CD14-positive monocyte (primary cell): Measurements from ENCODE around the gene MLXIP. TPM values are rescaled to one million over a fixed set of nuclear protein-coding genes. Genes with fewer than 3 reads are reported as not detected.

Source experiments
- DNase-seq, 3 donors: peaks; one replicate each; pipeline ENCODE4 v3.0.0-alpha.2; 2011 to 2022
- H2AFZ ChIP-seq: 2 replicates; pipeline ENCODE4 v1.6.0; 2012; ENCODE audit warnings: mild to moderate bottlenecking, low read depth, low read length, inconsistent platforms; ENCODE audit not compliant: insufficient read depth, poor library complexity, severe bottlenecking
- H3K27ac ChIP-seq, 2 donors: 1 replicate in 1 of 2; 2 replicates in 1 of 2; pipeline ENCODE4 v1.5.1; 2012 to 2013; ENCODE audit warnings: low read length in 2 of 2, control low read depth in 1 of 2, inconsistent platforms in 1 of 2, low read depth in 1 of 2, mild to moderate bottlenecking in 1 of 2
- H3K27me3 ChIP-seq, 2 donors: one replicate each; pipeline versions ENCODE4 v1.6.0 to v1.6.1; 2011 to 2013; ENCODE audit warnings: low read length in 2 of 2; ENCODE audit not compliant: control insufficient read depth in 2 of 2, insufficient read depth in 2 of 2
- H3K36me3 ChIP-seq, 2 donors: replicated peaks in 1 of 2; 1 replicate in 1 of 2; 2 replicates in 1 of 2; pipeline versions ENCODE4 v1.5.1 to v1.6.1; 2012 to 2013; ENCODE audit warnings: low read length in 2 of 2, control low read depth in 1 of 2, inconsistent platforms in 1 of 2, mild to moderate bottlenecking in 1 of 2; ENCODE audit not compliant: insufficient read depth in 2 of 2, control insufficient read depth in 1 of 2
- H3K4me1 ChIP-seq, 2 donors: 1 replicate in 1 of 2; 2 replicates in 1 of 2; pipeline versions ENCODE4 v1.5.1 to v1.6.1; 2012 to 2013; ENCODE audit warnings: low read length in 2 of 2, control low read depth in 1 of 2, inconsistent platforms in 1 of 2, mild to moderate bottlenecking in 1 of 2, moderate library complexity in 1 of 2; ENCODE audit not compliant: insufficient read depth in 2 of 2, control insufficient read depth in 1 of 2
- H3K4me2 ChIP-seq: replicated peaks from 2 replicates; pipeline ENCODE3; 2012; ENCODE audit warnings: low read length, moderate library complexity, mild to moderate bottlenecking; ENCODE audit not compliant: poor library complexity, severe bottlenecking; ENCODE audit errors: extremely low read depth
- H3K4me3 ChIP-seq, 3 experiments: fragments of 200-600 bp in 1 of 3; sonication (generic) in 1 of 3; replicated peaks in 1 of 3; 1 replicate in 2 of 3; 2 replicates in 1 of 3; pipeline ENCODE4 v1.5.1; 2011 to 2013; ENCODE audit warnings: low read length in 3 of 3, mild to moderate bottlenecking in 3 of 3, control low read depth in 2 of 3, low read depth in 2 of 3, inconsistent platforms in 1 of 3, moderate library complexity in 1 of 3
- H3K79me2 ChIP-seq: 2 replicates; pipeline ENCODE4 v1.6.0; 2012; ENCODE audit warnings: mild to moderate bottlenecking, control low read depth, inconsistent platforms, low read length, moderate library complexity; ENCODE audit not compliant: insufficient read depth
- H3K9ac ChIP-seq: 2 replicates; pipeline ENCODE4 v1.6.0; 2017; ENCODE audit warnings: low read length, mild to moderate bottlenecking; ENCODE audit not compliant: insufficient read depth, poor library complexity, severe bottlenecking
- H3K9me3 ChIP-seq, 2 donors: replicated peaks in 1 of 2; 1 replicate in 1 of 2; 2 replicates in 1 of 2; pipeline versions ENCODE4 v1.5.1 to v1.6.1; 2012 to 2013; ENCODE audit warnings: low read length in 2 of 2, control low read depth in 1 of 2; ENCODE audit not compliant: control insufficient read depth in 1 of 2, insufficient read depth in 1 of 2
- H4K20me1 ChIP-seq: 2 replicates; pipeline ENCODE4 v1.6.0; 2012; ENCODE audit warnings: mild to moderate bottlenecking, low read length, control low read depth, moderate library complexity; ENCODE audit not compliant: insufficient read depth
- H3K27ac Mint-ChIP-seq, 7 donors: one replicate each; pipeline ENCODE4 v1.8.0; 2020; ENCODE audit warnings: mild to moderate bottlenecking in 7 of 7, mixed read lengths in 7 of 7, moderate library complexity in 6 of 7, inconsistent platforms in 2 of 7
- H3K27me3 Mint-ChIP-seq, 3 donors: one replicate each; pipeline ENCODE4 v1.8.0; 2021 to 2022; ENCODE audit warnings: low read depth in 3 of 3, mild to moderate bottlenecking in 3 of 3, mixed read lengths in 3 of 3, moderate library complexity in 3 of 3, inconsistent platforms in 1 of 3
- H3K36me3 Mint-ChIP-seq, 2 donors: one replicate each; pipeline ENCODE4 v1.8.0; 2020; ENCODE audit warnings: mixed read lengths in 2 of 2, inconsistent platforms in 1 of 2, mild to moderate bottlenecking in 1 of 2
- H3K4me1 Mint-ChIP-seq: one replicate; pipeline ENCODE4 v1.8.0; 2020; ENCODE audit warnings: mild to moderate bottlenecking, mixed read lengths
- H3K4me3 Mint-ChIP-seq, 2 donors: one replicate each; pipeline ENCODE4 v1.8.0; 2020; ENCODE audit warnings: mild to moderate bottlenecking in 2 of 2, mixed read lengths in 2 of 2, moderate library complexity in 1 of 2
- H3K9me3 Mint-ChIP-seq, 7 donors: one replicate each; pipeline ENCODE4 v1.8.0; 2020 to 2022; ENCODE audit warnings: mixed read lengths in 7 of 7, mild to moderate bottlenecking in 6 of 7, moderate library complexity in 6 of 7, inconsistent platforms in 2 of 7
- WGBS: methylation state at CpG from one replicate; pipeline ENCODE4 v1.1.5; 2013; ENCODE audit warnings: missing lambda C conversion rate; ENCODE audit not compliant: insufficient coverage; 5-methylcytosine and 5-hydroxymethylcytosine counted together
- intact Hi-C, 2 donors: fragments of 100-400 bp; cut with micrococcal nuclease; formaldehyde crosslinking; loops; one replicate each; pipeline versions ENCODE4 v1.15.0 to v1.15.1; 2023
- polyA plus RNA-seq, 3 donors: library from polyadenylated mRNA; depleted of rRNA in 1 of 3; unstranded in 2 of 3; stranded (reverse) in 1 of 3; fragments of 300-500 nt in 2 of 3; fragments of >200 nt in 1 of 3; fragmentation: Illumina TruSeq in 2 of 3; gene quantifications; 1 replicate in 2 of 3; 2 replicates in 1 of 3; pipeline ENCODE4 v1.2.3, GENCODE V29; 2012 to 2021
- TF ChIP-seq, protein P1 (sequence below): fragments of 200-600 bp; IDR thresholded peaks from one replicate; pipeline ENCODE4 v1.8.0; 2022; ENCODE audit warnings: antibody characterized with exemption, mild to moderate bottlenecking

MLXIP gene
- polyA plus RNA-seq, 3 donors, result 4.5 to 44.8 (median 4.6) TPM

DNA sequence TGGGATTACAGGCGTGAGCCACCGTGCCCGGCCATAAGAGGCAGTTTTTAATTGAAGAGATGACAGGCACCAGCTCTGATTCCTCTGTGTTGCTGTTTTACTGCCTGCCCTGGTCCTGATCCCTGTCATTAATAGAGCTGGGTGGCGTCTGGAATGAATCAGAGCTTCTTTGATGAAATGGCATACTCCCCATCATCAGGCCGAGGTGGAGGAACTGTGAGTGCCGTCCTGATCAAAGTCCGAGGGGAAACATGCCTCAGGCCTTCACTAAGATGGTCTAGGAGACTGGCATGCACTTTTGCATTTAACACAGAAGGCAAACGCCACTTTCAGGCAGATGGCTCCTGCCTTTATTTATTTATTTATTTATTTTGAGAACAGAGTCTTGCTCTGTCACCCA, 61.4 kb downstream of the MLXIP start:
- Mint-ChIP-seq H3K4me3 (no peak overlapping the region), H3K27me3 (no peaks in the 10 kb centered on the region), H3K4me1 (no peaks in the 10 kb centered on the region), H3K9me3 (no peaks in the 10 kb centered on the region), H3K27ac (no peak overlapping the region), H3K36me3 (peaks cover 65 to 91% of the 10 kb centered on the region in 2 donors)
- no peak overlapping the region for H3K27ac ChIP-seq
- WGBS, result 100% methylated on average over 3 of the region's 8 CpGs
- no peak overlapping the region for H3K4me3 ChIP-seq
- H3K9ac ChIP-seq, result no peak overlapping the region
- H3K4me2 ChIP-seq, result no peak overlapping the region
- TF ChIP-seq, protein P1, sequence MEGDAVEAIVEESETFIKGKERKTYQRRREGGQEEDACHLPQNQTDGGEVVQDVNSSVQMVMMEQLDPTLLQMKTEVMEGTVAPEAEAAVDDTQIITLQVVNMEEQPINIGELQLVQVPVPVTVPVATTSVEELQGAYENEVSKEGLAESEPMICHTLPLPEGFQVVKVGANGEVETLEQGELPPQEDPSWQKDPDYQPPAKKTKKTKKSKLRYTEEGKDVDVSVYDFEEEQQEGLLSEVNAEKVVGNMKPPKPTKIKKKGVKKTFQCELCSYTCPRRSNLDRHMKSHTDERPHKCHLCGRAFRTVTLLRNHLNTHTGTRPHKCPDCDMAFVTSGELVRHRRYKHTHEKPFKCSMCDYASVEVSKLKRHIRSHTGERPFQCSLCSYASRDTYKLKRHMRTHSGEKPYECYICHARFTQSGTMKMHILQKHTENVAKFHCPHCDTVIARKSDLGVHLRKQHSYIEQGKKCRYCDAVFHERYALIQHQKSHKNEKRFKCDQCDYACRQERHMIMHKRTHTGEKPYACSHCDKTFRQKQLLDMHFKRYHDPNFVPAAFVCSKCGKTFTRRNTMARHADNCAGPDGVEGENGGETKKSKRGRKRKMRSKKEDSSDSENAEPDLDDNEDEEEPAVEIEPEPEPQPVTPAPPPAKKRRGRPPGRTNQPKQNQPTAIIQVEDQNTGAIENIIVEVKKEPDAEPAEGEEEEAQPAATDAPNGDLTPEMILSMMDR, result no peak
- no peak overlapping the region for H2AFZ ChIP-seq
- no peaks in the 10 kb centered on the region for H3K27me3 ChIP-seq
- intact Hi-C loops, result no loop called here
- H3K36me3 ChIP-seq, result peaks cover 89 to 93% of the 10 kb centered on the region in 2 donors
- DNase-seq, result no peak
- peaks cover 37% of the 10 kb centered on the region for H4K20me1 ChIP-seq
- no peaks in the 10 kb centered on the region for H3K9me3 ChIP-seq
- no peaks in the 10 kb centered on the region for H3K79me2 ChIP-seq
- H3K4me1 ChIP-seq, result no peaks in the 10 kb centered on the region

DNA sequence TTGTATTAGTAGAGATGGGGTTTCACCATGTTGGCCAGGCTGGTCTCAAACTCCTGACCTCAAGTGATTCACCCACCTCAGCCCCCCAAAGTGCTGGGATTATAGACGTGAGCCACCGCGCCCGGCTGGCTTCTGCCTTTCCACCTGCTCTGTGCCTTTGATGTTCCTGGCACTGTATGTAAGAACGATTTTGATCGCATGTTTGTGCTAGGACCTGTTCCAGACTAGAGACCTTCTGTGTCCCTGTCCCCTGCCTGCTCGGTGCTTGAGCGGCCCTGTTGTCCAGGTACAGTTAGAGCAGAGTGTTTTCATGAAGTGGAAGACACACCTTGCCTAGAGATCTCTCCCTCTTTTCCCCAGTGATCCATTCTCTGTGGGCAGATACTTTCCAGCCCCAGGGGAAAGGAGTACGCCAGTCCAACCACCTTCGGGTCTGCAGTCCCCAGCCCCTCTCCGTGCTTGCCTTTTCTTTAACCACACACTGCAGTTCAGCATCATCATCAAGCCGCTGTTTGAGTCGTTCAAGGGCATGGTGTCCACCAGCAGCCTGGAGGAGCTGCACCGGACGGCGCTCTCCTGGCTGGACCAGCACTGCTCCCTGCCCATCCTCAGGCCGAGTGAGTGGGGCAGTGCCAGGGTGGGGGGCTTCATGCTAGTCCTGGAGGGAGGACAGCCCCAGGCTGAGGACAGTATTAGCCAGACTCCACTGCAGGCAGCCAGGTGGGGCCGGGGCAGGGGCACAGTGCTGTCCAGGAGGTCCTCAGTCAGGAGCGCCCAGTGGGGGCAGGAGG, 62.1 kb downstream of the MLXIP start:
- WGBS, result 96% methylated on average over 12 of the region's 19 CpGs
- no peak overlapping the region for H2AFZ ChIP-seq
- H3K9me3 Mint-ChIP-seq, result no peaks in the 10 kb centered on the region

More for the DNA sequence above, 62.1 kb downstream of the MLXIP start:
- Histone ChIP-seq H3K4me1 (no peaks in the 10 kb centered on the region), H3K79me2 (no peaks in the 10 kb centered on the region), H3K27ac (no peak overlapping the region), H3K36me3 (peaks cover 83 to 86% of the 10 kb centered on the region in 2 donors), H3K27me3 (no peaks in the 10 kb centered on the region), H4K20me1 (peaks cover 44% of the 10 kb centered on the region), H3K4me2 (no peak overlapping the region), H3K9me3 (no peaks in the 10 kb centered on the region), H3K4me3 (no peak overlapping the region), H3K9ac (no peak overlapping the region)
- intact Hi-C loops, result no loop called here
- Mint-ChIP-seq H3K4me3 (no peak overlapping the region), H3K27me3 (peaks cover 0 to 2% (median 0%) of the 10 kb centered on the region in 3 donors), H3K27ac (peak overlapping the region in 1 of 7 donors; percentile 40), H3K36me3 (peaks cover 58 to 88% of the 10 kb centered on the region in 2 donors), H3K4me1 (no peaks in the 10 kb centered on the region)
- DNase-seq, result no peak
- TF ChIP-seq, protein P1, result no peak
